Stimulated activated CD8-positive, alpha-beta memory T cell treated with anti-CD3 and anti-CD28 coated beads, Interleukin-7, amount 100 ng/mL, for 1 hour (primary cell): ENCODE measurements around the gene TMEM51.
"Not testable (repeated sequence)": the region's sequence is repeated elsewhere in the genome, so short reads cannot be mapped to it uniquely, and the experiment has no call there.

ENCODE experiments used
- DNase-seq, 2 donors: peaks; one replicate each; pipeline ENCODE4 v3.0.0-alpha.2; 2020; ENCODE audit warnings: low read depth in 2 of 2

TMEM51 gene

GRCh38 chr1:15154480-15155036 is 1.0 kb downstream of the TMEM51 start:
- no peak for DNase-seq

- DNase-seq, result no peak
These were observed 1.6 kb downstream of the TMEM51 start for GRCh38 chr1:15155191-15155590.

- no peak for DNase-seq
These were observed 2.6 kb downstream of the TMEM51 start for GRCh38 chr1:15155888-15156741.

- DNase-seq, result no peak
These were observed 3.3 kb downstream of the TMEM51 start for GRCh38 chr1:15156807-15157380.

- no peak for DNase-seq
These were observed 4.2 kb downstream of the TMEM51 start for GRCh38 chr1:15157524-15158399.

- DNase-seq, result no peak
These were observed 5.1 kb downstream of the TMEM51 start for GRCh38 chr1:15158506-15159165.

GRCh38 chr1:15159166-15159555 is 5.6 kb downstream of the TMEM51 start:
- DNase-seq, result no peak

GRCh38 chr1:15160626-15161025 is 7.1 kb downstream of the TMEM51 start:
- no peak for DNase-seq

GRCh38 chr1:15167386-15167785 is 13.8 kb downstream of the TMEM51 start:
- no peak for DNase-seq

- DNase-seq, result no peak
These were observed 14.9 kb downstream of the TMEM51 start for GRCh38 chr1:15168479-15168878.

- DNase-seq, result no peak
These were observed 16.5 kb downstream of the TMEM51 start for GRCh38 chr1:15170071-15170470.

- DNase-seq, result no peak
These were observed 17.8 kb downstream of the TMEM51 start for GRCh38 chr1:15171271-15171908.

- DNase-seq, result no peak
These were observed 19.1 kb downstream of the TMEM51 start for GRCh38 chr1:15172405-15173259.

GRCh38 chr1:15173863-15174614 is 20.5 kb downstream of the TMEM51 start:
- DNase-seq, result no peak

- no peak for DNase-seq
These were observed 21.1 kb downstream of the TMEM51 start for GRCh38 chr1:15174615-15174983.

- not testable (repeated sequence) for DNase-seq
These were observed 22.0 kb downstream of the TMEM51 start for GRCh38 chr1:15175324-15176094.

- DNase-seq, result no peak
These were observed 22.6 kb downstream of the TMEM51 start for GRCh38 chr1:15176120-15176519.

GRCh38 chr1:15176898-15177665 is 23.5 kb downstream of the TMEM51 start:
- DNase-seq, result no peak
